NCI-H1694 (cell line): ENCODE data around the gene FHOD3.
"Not testable (repeated sequence)": the region's sequence is repeated elsewhere in the genome, so short reads cannot be mapped to it uniquely, and the experiment has no call there.

Experiments used
- DNase-seq: peaks from one replicate; lab custom pipeline; 2025; lab: John Stamatoyannopoulos, UW

FHOD3 gene

DNA sequence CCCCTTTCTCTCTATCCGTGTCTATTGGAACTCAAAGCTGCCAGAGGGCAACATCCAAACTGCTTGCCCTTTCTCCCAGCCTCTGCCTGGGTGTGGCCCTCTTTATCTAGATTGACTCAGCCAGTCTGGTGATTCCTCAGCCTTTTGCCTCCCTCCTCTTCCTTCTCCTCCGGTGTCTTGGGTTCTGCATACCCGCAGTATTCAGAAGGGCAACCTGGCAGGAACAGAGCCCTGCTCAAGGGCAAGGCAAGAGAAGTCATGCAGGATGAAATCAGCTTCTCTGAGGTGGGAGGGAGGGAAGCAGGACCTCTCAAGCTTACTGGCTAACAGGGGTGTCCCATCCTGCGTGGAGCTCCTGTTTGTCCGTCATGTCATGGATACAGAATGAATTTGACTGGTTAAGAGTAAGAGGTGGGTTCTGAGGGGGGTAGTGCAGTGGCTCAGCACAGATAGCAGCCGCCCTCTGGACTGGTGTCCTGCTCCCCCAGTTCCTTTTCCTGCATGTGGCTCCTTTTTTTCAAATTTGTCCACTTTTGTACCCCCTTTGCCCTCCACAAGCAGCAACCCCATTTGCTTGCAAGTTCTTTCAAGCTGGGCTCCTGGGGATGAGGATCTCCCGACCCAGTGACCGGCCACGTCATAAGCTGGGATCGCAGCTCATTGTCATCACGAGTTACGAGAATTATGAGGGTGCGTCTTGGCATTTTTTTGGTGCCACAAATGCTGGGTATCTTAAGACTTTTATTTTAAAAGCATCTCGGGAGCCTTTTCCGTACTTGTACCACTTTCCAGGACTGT lies 154.1 kb downstream of the FHOD3 start:
- no peak for DNase-seq

DNA sequence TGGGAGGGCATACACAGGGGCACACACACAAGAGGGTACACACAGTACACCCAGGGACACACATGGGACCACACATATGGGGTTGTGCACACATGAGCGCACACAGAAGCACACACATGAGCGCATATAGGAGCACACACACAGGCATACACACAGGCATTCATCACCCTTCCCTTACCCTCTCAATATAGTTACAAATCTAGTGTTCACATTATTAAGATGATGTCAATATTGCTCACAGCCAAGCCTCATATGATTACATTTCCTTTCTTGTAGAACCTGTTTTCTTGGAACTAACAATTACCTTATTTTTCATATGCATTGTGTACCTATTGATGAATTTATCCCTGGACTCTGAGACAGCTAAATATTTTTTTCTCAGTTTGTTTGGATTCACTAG lies 156.7 kb downstream of the FHOD3 start:
- no peak for DNase-seq

DNA sequence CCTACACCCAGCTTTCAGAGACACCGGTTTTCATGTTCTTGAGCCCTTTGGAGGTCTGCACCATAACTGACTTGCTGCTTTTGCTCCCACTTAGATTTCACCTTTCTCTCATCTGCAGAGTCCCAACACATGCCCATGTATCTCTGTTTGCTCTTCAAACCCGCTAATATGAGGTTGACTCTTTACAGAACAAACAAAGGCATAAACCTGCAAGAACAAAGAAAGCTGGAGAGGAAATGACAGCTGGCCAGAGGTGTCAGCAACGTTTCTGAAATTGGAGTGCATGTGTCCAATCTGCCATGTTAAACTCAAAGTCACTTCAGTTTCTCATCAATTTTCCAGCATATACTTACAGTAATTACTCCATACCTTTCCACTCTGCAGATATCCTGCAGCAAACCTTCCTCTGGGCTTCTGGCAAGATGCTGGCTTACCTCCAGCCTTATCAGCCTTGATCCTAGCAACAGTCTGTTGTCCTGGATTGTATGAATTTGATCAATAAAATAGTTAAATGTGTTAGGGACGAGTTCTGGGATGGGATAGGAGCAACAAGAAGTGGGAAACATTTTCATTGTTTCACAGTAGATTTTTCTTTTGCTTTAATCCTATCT lies 157.4 kb downstream of the FHOD3 start:
- DNase-seq = no peak

DNA sequence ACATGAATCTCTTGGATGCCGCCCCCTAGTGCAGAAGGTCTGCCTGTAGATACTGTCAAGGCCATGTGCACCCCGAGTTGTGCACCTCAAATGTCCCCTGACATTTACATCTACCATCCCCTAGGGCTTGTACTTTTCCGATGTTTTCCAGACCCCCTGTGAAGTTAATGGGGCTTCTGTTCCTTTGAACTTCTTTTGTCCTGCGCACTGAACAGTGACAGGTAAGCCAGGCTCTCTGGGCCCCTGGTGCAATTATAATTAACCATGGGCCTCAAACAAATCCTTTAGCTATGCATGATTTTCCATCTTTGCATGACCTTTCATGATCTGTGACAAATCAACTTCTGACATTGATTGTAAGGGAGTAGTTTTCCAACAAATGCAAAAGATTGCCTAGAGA lies 158.4 kb downstream of the FHOD3 start:
- no peak for DNase-seq

DNA sequence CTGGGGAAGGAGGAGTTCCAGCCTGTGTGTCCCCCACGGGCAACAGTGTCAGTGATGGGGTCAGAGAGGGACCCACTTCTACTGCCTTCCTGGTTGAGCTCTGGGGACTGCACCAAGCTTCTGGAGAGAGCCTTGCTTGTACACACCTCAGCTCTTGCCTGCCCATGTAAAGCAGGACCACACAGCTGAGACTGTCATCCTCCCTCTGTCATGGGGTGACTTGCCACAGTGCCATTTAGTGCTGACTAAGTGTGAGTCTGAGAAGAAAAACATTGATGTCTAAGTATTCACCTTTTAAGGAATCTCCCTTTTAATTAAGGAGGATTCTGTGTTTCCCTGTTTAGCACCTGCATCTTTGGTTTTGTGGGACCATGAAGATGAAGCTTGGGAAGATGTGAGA lies 159.1 kb downstream of the FHOD3 start:
- DNase-seq = no peak

DNA sequence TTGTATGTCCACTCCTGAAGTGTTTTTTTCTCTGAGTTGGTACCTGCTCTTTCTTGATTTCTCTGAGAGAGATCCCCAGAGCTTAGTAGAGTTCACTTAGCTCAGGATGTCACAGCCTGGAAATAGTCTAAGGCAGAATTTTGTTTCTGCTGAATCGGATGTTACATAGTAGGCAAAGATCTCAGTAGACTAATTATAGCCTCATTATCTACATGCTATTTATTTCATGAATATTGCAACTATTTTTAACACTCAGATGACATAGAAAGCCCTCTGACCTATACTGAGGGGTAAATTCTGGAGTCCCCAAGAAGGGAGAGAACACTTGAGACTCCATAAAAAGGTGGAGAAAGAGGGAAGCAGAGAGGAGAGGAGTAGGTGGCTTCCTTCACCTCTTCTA lies 160.2 kb downstream of the FHOD3 start:
- DNase-seq = no peak

DNA sequence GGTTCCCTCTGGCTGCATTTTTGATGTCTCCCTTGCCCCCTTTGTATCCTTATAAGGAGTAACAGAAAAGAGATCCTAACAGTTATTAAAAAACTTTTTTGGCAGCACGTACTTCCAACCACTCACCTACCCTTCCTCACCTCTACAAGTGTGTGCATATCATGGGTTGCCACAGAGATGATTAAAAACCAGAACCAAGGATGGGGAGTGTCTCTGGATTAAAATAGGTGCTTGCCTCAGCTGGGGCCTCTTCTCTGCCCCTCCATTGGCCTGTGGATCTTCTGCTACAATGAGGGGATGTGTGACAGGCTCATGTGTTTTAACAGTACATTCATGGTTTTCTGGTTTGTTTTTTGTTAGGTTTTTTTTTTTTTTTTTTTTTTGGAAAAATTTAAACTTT lies 160.8 kb downstream of the FHOD3 start:
- DNase-seq = no peak

DNA sequence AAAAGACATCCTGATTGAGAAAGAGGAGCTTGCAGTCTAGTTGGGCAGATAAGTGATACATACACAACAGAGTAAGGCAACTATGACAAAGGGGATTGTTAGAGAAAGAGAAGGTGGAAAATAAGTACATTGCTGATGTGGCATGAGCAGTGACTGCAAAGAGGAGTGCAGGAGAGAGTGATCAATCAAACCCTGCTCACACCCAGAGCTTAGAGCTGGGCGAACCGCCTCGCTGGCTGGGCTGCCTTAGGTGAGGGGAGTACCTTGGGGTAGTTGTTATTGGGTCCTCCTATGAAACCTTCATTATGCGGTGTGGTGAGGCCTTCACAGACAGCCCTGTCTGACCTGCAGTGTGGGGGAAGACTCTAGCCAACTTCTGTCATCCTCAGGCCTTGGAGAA lies 161.7 kb downstream of the FHOD3 start:
- no peak for DNase-seq

DNA sequence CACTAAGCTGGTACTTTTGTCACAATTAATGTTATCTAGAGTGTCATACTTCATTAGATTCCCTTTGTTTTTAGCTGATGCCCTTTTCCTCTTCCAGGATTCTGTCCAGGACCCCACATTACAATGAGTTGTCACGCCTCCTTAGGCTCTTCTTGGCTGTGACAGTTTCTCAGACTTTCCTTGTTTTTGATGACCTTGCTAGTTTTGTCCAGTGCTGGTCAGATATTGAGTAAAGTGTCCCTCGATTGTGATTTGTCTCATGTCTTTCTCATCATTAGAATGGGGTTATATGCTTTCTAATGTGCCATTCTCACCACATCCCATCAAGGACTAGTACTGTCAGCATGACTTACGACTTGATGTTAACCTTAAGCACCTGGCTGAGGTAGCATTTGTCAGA lies 162.3 kb downstream of the FHOD3 start:
- no peak for DNase-seq

DNA sequence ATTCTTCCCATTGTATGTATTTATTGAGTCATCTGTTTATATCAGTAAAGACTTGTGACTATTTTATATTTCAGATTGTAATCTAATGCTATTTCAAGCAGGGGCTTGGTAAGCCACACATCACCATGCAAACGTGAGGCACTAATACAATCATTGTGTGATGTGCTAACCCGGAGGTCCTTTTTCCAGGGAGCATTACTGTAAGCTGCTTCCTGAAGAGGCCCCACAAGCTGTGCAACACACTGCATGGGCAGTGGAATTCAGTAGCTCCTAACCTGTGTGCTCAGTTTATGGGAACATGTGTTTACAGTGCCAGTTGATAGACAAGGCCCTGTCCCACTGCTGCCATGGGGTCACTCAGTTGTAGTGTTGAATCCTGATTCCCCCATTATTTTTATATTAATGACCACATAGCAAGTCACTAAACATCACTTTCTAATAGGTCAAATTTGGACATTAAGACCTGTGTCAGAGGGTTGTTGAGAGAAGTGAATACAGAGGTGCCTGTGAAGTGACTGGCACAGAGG lies 162.9 kb downstream of the FHOD3 start:
- DNase-seq = no peak

DNA sequence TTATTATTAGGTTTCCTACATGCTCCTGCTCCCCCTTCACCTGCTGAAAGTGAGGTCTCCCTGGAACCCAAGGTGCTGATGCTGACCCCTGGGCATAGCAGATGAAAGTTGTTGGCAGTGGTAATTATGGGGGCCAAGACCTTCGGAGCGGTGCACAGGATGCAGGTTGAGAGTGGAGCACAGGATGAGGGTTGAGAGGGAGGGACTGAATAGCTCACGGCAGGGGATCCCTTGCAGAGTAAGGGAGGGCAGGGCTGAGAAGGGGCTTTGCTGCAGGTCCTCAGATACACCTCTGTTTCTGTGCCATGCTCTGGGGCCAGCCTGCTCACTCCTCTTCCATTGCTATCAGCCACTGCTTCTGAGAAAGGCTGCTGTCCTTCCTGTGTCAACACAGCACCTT lies 163.3 kb downstream of the FHOD3 start:
- no peak for DNase-seq

DNA sequence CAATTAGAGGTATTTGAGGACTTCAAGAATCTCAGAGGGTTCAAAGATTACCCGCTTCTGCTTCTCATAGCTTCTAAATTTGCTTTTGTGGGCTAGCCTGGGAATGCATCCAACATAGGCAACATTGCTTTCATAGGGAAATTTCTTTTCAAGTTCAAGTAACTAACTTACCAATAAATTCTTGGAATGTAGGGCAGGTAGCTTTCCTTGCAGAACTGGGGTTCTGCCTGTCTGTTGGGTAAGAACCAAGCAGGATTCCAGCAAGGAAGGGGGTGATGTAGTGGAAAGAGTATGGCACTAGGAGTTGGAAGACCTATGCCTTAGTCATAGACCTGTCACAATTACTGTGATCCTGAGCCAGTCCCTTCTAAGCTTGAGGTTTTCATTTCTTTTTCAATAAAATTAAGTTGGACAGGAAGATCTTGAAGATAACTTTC lies 164.1 kb downstream of the FHOD3 start:
- no peak for DNase-seq

DNA sequence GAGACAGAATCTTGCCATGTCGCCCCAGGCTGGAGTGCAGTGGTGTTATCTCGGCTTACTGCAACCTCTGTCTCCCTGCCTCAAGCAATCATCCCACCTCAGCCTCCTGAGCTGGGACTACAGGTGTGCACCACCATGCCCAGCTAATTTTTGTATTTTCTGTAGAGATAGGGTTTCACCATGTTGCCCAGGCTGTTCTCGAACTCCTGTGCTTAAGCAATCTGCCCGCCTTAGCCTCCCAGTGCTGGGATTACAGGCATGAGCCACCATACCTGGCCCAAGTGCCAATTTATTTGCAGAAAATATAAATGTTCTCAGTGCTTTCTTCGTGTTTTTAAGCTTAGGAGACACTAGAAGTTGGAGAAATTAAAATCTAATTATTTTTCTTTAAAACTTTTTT lies 166.0 kb downstream of the FHOD3 start:
- DNase-seq = not testable (repeated sequence)

DNA sequence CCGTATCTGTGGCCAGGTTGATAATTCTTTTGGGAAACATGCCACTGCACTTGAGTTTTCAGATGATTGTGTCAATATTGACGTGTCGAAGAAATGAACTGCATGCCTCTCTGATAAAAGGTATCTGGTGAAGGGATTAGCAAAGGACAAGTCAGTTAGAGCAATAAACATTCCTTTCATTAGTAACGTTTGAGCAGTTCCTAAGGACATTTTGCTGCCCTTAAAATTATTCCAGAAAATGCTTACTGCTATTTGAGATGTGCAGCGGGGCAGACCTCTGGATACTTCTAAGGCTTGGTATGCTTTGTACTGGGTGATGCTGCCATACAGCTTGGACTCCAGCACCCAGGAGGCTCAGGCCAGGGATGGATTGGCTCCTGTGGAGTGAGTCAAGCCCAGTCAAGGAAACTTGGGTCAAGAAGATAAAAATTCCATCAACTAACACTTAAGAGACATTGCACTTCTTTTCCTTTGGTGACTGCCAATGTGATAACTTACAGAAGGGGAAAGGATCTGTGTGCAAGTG lies 166.7 kb downstream of the FHOD3 start:
- DNase-seq = no peak

DNA sequence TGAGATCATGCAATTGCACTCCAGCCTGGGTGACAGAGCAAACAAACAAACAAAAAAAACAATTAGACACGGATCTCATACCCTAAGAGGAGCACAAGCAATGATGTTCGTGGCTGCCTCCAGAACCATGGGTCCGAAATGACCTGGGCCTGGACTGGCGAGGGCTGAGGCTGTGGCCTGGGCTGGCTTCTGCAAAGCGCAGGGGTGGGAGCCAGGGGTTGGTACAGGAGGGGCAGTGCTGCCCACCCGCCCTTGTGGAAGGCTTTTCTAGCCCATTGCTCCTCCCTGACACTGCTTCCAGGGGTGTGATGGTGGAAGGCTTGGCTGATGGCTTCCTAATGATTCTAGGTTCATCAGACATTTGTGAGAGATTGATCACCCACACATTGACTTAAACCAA lies 167.8 kb downstream of the FHOD3 start:
- DNase-seq = no peak

DNA sequence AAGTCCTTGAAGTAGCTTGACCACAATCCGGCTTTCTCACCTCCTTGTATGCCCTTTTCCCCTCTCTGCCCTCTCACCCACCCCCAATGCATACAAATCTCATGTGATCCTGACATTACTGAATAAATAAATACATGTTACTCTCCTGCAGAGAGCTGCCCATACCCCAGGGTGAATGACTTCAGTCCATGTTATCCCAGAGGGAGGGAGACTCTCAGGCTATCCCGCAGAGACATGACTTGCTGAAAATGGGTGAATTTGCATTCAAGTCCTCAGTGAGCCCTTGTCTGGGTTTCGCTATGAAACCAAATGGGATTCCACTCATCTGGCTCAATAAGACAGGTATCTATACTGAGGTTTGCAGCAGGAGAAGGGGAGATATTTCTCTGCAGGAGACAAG lies 168.5 kb downstream of the FHOD3 start:
- DNase-seq = no peak

DNA sequence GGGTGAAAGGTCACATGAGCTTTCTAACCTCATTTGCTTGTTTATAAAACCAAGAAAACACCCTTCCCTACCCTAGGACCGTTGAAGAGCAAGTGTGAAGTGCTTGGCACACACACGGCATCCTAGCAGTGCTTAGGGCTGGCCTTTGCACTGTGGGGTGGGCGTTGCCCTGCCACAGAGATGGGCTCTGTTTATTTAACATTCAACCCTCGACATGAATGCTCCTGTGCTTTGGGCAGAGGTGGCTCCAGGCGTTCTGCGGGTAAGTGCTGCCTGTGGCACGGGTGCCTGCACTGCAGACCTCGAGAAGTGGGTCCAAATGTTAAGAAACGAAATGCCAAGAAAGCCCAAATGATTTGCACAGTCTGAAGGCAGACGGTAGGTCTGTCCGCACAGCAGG lies 170.1 kb downstream of the FHOD3 start:
- DNase-seq = no peak

DNA sequence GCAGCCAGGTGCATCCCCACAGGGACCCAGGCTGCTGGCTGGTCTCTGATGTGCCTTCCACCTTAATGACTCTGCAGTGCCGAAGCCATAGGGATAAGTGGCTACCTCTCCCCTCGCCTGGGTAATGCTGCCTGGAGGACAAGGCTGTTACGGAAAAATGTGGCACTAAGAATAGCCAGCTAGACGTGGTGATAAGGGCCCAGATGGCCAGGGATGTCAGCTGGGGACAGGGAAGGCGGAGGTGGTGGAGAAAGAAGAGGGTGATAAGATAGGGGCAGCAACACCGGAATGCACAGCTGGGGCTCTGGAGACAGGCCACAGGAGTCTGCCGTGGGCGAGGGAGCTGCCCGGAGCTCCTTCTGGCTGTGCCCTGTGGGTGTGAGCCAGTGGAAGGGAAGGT lies 170.6 kb downstream of the FHOD3 start:
- no peak for DNase-seq

DNA sequence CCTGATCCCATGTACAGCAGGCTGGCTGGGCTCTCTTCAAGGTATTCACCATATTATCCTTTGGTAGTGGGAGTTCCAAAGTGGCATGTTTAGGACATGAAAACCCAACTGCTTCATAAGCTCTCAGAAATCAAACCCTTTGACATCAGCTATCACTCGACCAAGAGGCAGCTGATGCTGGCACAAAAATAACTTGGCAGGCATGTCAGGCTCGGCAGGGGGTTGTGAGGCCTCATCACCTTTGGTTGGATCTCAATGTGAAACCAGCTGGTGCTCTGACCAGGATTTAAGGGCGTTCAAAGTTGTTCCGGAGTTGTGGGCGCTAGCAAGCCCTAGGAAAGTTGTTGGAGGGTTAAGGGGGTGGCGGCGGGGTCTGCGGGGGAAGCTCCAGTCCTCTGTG lies 171.9 kb downstream of the FHOD3 start:
- peak; percentile 33 for DNase-seq

DNA sequence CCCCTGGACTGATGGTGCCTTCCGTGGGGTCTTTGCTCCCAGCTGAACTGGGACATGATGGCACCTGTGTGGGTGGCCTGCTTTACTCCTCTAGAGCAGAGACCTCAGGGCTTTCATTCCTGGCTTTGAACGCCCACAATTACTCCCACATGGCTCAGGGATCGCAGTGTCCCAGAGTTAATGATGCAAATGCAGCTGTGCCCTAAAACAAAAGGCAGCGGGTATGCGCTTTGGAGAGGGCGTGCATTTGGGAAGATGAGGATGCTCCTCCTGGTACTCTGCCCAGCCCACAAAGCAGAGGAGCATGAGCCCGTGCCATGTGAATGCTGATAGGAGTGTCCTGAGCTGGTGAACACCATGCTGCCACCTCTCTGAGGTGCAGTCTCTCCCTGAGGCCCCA lies 173.4 kb downstream of the FHOD3 start:
- no peak for DNase-seq

DNA sequence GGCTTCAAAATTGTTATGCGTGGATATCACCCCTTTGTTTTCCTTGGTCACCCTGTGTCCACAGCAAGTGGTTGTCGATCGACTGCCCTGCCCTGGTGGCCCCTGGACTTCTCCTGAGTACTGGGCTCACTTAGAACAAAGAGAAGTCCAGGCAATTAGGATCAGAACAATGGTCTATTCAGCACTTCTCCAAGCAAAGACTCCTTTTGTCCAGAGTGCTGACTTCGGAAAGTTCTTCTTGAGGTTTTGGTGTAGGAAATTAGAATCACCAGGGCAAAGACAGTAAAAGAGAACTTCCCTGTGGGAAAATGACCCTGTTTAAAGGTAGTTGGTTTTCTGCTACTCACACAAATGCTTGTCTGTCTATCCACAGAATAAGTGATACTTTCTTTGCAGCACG lies 173.9 kb downstream of the FHOD3 start:
- DNase-seq = no peak

DNA sequence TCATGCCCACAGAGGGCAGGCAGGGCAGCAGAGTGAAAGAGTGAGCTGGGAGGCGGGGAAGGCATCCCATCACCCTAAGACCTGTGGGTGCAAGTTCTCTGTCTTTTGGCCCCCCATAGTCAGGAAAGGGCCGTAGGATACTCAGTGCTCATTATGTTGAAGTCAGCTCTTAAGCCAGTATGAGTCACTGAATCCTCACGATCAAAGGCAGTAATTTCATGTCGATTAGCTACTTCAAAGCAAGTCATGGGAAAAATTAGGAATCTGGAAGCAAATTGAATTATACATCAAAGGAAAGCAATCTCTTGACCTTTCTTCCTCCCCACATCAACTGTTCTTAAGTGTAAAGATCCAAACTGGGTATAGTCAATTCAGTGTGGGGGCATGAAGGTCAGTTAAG lies 178.9 kb downstream of the FHOD3 start:
- DNase-seq = no peak

DNA sequence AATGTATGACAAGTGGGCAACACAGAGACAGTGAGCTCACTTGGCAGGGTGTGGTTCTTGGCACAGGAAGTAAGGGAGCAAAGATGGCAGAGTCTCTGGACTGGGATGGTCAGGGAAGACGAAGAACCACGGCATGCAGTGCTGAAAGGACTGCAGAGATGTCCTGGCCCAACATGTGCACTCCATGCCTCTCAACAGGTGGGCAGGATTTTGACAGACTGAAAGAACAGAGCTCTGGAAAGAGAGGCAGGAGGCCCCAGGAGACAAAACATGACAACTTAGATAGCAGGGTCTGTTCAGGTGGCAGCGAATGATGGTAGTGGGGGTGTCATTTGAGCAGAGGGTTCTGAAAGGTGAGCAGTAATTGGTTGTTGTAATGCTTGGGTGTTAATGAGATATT lies 180.3 kb downstream of the FHOD3 start:
- no peak for DNase-seq
